K562 (cell line): ENCODE results near the gene PFDN2. TPM values are rescaled to one million over a fixed set of nuclear protein-coding genes. Genes with fewer than 3 reads are reported as not detected.

Source experiments
- ATF7 ChIP-seq: fragments of 450-650 bp; IDR thresholded peaks from 2 replicates; pipeline ENCODE4 v1.7.1; 2014; ENCODE audit warnings: mild to moderate bottlenecking, moderate library complexity
- BCOR ChIP-seq: fragments of 450-650 bp; IDR thresholded peaks from 2 replicates; pipeline ENCODE4 v1.6.1; 2016
- EP400 ChIP-seq: fragments of 450-650 bp; IDR thresholded peaks from 2 replicates; pipeline ENCODE4 v1.6.1; 2017; ENCODE audit warnings: antibody characterized with exemption, mild to moderate bottlenecking, moderate library complexity
- NCOR1 ChIP-seq: fragments of 450-650 bp; IDR thresholded peaks from 2 replicates; pipeline ENCODE4 v1.6.1; 2016; ENCODE audit warnings: mild to moderate bottlenecking, moderate library complexity
- POLR2A ChIP-seq: fragments of 450-650 bp; conservative IDR thresholded peaks from 2 replicates; pipeline ENCODE4 v1.6.1; 2016
- PRMT5 ChIP-seq: sonication (generic); formaldehyde crosslinking; IDR thresholded peaks from 2 replicates; pipeline ENCODE4 v1.5.0; 2020; ENCODE audit warnings: missing genetic modification reagents
- RNF219 ChIP-seq: fragments of 250-450 bp; sonication (Bioruptor Pico); IDR thresholded peaks from 2 replicates; pipeline ENCODE4 v1.5.0; 2022; ENCODE audit warnings: mild to moderate bottlenecking
- RUNX1 ChIP-seq: sonication (generic); IDR thresholded peaks from 2 replicates; pipeline ENCODE4 v1.6.1; 2016; ENCODE audit warnings: antibody characterized with exemption, low read depth
- ZBED1 ChIP-seq: IDR thresholded peaks from 2 replicates; pipeline ENCODE4 v1.6.1; 2014
- ZBTB40 ChIP-seq, 2 experiments: fragments of 450-650 bp in 1 of 2; sonication (generic) in 1 of 2; formaldehyde crosslinking in 1 of 2; IDR thresholded peaks; 2 replicates each; pipeline versions ENCODE4 v1.7.1 to v1.9.0; 2016 to 2022; ENCODE audit warnings: inconsistent platforms in 1 of 2, mild to moderate bottlenecking in 1 of 2, missing genetic modification reagents in 1 of 2
- ZNF24 ChIP-seq: fragments of 450-650 bp; IDR thresholded peaks from 2 replicates; pipeline ENCODE4 v1.6.1; 2016
- ZNF717 ChIP-seq: fragments of 250-450 bp; sonication (Bioruptor Pico); IDR thresholded peaks from 2 replicates; pipeline ENCODE4 v1.5.0; 2021
- ZNF75A ChIP-seq: fragments of 450-650 bp; formaldehyde crosslinking; IDR thresholded peaks from 2 replicates; pipeline ENCODE4 v1.4.0; 2020; ENCODE audit warnings: mild to moderate bottlenecking
- polyA plus RNA-seq, 8 experiments: library from polyadenylated mRNA; depleted of rRNA in 4 of 8; stranded (reverse) in 5 of 8; unstranded in 3 of 8; fragments of >200 nt; fragmentation: Nextera tagmentation in 2 of 8; fragmentation: Illumina TruSeq in 1 of 8; extraction: Ambion mirVana in 2 of 8; extraction: Trizol in 1 of 8; gene quantifications; 2 replicates each; pipeline versions ENCODE4 v1.2.1 to v1.2.3, GENCODE V29; 2011 to 2014; ENCODE audit warnings: inconsistent platforms in 1 of 8, missing spikeins in 1 of 8
- total RNA-seq, 7 experiments: library from RNA; depleted of rRNA in 6 of 7; stranded (reverse); fragments of >200 nt in 6 of 7; fragmentation: Illumina TruSeq in 2 of 7; extraction: Trizol in 2 of 7; gene quantifications; 2 replicates each; pipeline versions ENCODE4 v1.2.1 to v1.2.3, GENCODE V29; 2011 to 2021; ENCODE audit warnings: low replicate concordance in 1 of 7
- TF ChIP-seq, protein P1 (sequence below): fragments of 250-450 bp; sonication (Bioruptor Pico); IDR thresholded peaks from 2 replicates; pipeline ENCODE4 v1.8.0; 2021; ENCODE audit warnings: borderline replicate concordance, mild to moderate bottlenecking, moderate library complexity; ENCODE audit not compliant: poor library complexity, severe bottlenecking
- TF ChIP-seq, protein P2 (sequence below): fragments of 200-800 bp; sonication (Bioruptor generic); IDR thresholded peaks from 2 replicates; pipeline ENCODE4 v1.6.1; 2017; ENCODE audit warnings: missing genetic modification characterization, missing compliant biosample characterization
- TF ChIP-seq, protein P3 (sequence below): IDR thresholded peaks from 3 replicates; pipeline ENCODE4 v1.6.1; 2011; ENCODE audit warnings: borderline replicate concordance, mild to moderate bottlenecking; ENCODE audit not compliant: insufficient read length, insufficient read depth

PFDN2 gene
- total and polyA plus RNA-seq, 9 of the 15 experiments (the other 6 are each of a cell fraction or from before 2014, with no cell fraction given), result 50.2 to 361 (median 144) TPM

DNA sequence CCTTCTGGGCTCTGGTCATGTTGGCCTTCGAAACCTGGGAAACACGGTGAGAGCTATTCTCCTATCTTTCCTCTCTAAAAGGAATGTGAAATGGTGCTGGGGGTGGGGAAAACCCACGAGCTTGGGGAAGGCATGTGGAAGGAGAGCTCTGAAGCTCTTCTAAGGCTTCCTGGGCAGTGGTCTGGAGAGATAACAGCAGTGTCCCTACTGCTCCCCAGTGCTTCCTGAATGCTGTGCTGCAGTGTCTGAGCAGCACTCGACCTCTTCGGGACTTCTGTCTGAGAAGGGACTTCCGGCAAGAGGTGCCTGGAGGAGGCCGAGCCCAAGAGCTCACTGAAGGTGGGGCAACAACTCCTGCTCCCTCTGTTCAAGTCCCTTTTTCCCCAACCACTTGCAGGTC is 44.2 kb upstream of the PFDN2 start (continued):
- TF ChIP-seq ZNF24 (no peak), ZBTB40 (IDR thresholded peaks at IDR 0.05) (peak; percentile 35; the same call in 1 of the 2 replicates), ZBTB40 (CRISPR knock-in tag; IDR thresholded peaks at IDR 0.05) (no peak), RNF219 (CRISPR knock-in tag) (no peak), POLR2A (peak; percentile 62; the same call in 1 of the 2 replicates), EP400 (peak; percentile 63), ZNF75A (no peak), ZNF717 (CRISPR knock-in tag) (no peak), RUNX1 (no peak), PRMT5 (CRISPR knock-in tag) (no peak), ZBED1 (no peak), NCOR1 (no peak; the same call in 1 of the 2 replicates), ATF7 (no peak; the same call in 1 of the 2 replicates), BCOR (no peak; the same call in 1 of the 2 replicates)
- TF ChIP-seq, protein P1, sequence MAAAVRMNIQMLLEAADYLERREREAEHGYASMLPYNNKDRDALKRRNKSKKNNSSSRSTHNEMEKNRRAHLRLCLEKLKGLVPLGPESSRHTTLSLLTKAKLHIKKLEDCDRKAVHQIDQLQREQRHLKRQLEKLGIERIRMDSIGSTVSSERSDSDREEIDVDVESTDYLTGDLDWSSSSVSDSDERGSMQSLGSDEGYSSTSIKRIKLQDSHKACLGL (CRISPR knock-in tag), result no peak
- TF ChIP-seq, protein P2, sequence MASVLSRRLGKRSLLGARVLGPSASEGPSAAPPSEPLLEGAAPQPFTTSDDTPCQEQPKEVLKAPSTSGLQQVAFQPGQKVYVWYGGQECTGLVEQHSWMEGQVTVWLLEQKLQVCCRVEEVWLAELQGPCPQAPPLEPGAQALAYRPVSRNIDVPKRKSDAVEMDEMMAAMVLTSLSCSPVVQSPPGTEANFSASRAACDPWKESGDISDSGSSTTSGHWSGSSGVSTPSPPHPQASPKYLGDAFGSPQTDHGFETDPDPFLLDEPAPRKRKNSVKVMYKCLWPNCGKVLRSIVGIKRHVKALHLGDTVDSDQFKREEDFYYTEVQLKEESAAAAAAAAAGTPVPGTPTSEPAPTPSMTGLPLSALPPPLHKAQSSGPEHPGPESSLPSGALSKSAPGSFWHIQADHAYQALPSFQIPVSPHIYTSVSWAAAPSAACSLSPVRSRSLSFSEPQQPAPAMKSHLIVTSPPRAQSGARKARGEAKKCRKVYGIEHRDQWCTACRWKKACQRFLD (CRISPR knock-in tag), result no peak
- TF ChIP-seq, protein P3, sequence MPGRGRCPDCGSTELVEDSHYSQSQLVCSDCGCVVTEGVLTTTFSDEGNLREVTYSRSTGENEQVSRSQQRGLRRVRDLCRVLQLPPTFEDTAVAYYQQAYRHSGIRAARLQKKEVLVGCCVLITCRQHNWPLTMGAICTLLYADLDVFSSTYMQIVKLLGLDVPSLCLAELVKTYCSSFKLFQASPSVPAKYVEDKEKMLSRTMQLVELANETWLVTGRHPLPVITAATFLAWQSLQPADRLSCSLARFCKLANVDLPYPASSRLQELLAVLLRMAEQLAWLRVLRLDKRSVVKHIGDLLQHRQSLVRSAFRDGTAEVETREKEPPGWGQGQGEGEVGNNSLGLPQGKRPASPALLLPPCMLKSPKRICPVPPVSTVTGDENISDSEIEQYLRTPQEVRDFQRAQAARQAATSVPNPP, result no peak
